Stimulated activated CD4-positive, alpha-beta T cell treated with anti-CD3 and anti-CD28 coated beads, Interleukin-4, amount 100 ng/mL, for 48 hours (primary cell): Measurements from ENCODE around the gene CTPS1.

Experiments
- DNase-seq, 2 donors: peaks; one replicate each; pipeline ENCODE4 v3.0.0-alpha.2; 2020; ENCODE audit warnings: low read depth in 2 of 2

Gene CTPS1

DNA sequence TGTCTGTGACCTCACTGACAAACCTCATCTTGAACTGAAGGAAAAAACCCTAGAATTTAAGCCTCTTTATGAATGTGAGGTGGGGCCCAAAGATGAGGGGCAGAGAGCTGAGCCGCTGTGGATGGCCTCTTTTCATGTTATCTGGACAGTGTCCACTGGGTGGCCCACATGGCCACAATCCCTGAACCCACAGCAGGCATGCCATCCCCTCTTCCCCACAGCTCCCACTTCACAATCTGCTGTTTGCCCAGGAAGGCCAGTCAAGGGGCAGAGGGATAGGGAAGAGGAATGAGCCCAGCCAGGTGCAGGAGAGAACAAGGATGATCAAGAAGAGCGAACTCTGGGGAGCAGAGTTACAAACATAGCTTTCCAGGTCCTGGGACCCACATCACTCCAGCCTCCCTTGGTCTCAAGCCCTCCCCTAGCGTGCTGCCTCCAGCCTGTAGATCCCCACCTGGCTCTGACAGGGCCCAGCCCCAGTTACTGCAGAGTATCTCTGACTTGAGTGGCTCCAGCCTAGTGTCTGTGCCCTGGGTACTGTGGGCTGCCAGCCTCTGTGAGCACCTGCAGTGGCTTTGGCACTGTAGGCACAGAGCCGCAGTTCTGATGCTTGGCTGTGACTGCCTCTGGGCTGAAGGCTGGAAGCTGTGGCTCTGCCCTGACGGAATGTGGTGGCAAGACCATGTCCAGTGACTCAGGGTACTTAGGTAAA, 43.9 kb downstream of the CTPS1 start:
- DNase-seq, result no peak

GRCh38 chr1:41024953-41025352, 45.5 kb downstream of the CTPS1 start:
- DNase-seq, result no peak

GRCh38 chr1:41025979-41026819, 46.7 kb downstream of the CTPS1 start:
- DNase-seq, result no peak

- DNase-seq, result no peak
Measured at GRCh38 chr1:41028034-41028642, 48.6 kb downstream of the CTPS1 start.

- DNase-seq, result no peak
Measured at GRCh38 chr1:41030872-41031616, 51.5 kb downstream of the CTPS1 start.

DNA sequence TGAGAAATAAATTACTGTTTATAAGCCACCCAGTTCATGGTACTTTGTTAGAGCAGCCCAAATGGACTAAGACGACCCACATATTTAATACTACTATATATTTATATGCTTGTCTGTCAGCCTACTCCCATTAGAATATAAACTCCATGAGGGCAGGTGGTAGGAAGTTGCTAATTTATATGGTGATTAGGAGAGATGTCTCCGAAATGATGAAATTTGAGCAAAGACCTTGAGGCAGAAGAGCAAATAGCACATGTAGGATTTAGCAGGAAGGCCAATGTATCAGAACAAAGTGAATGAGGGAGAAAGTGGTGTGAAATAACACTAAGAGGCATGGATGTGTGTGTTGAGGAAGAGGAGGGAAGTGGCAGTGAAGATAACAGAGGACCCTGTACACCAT, 52.7 kb downstream of the CTPS1 start:
- no peak for DNase-seq

- no peak for DNase-seq
Measured at GRCh38 chr1:41033272-41033671, 53.8 kb downstream of the CTPS1 start.

DNA sequence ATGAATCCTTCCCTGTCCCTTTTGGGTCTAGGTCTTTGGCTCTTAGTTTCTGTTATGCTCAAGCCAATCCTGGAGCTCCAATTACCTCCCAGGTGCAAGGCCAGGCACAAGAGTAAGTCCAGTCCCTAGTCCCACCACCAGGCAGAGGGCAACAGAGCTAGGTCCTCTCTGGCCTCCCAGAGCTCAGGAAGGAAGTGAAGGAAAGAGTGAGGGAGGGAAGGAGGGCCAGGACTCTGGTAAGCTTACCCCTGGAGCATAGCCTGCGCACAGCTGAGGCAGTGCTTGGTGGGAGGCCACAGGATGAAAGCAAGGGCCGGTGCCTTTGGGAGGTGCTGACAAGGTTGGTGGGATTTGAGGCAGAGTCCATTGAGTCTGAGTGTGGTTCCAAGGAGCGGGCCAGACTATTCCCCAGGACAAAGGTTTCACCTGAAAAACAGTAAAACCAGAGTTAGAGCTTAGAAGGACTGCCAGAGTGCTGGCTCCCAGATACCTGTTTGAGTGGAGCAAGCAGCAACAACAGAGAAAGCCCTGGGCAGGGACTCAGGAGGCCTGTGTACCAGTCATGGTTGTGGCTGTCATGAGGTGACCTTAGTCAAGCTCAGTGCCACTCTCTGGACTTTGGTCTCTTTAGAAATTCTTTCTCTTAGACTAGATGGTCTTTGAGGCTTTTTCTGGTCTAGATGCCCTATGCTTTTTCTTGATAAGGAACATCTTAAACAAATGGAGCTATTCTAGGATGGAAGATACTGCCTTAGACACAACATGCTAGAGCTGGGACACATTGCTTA, 57.8 kb downstream of the CTPS1 start:
- no peak for DNase-seq

GRCh38 chr1:41038110-41038509, 58.6 kb downstream of the CTPS1 start:
- no peak for DNase-seq

DNA sequence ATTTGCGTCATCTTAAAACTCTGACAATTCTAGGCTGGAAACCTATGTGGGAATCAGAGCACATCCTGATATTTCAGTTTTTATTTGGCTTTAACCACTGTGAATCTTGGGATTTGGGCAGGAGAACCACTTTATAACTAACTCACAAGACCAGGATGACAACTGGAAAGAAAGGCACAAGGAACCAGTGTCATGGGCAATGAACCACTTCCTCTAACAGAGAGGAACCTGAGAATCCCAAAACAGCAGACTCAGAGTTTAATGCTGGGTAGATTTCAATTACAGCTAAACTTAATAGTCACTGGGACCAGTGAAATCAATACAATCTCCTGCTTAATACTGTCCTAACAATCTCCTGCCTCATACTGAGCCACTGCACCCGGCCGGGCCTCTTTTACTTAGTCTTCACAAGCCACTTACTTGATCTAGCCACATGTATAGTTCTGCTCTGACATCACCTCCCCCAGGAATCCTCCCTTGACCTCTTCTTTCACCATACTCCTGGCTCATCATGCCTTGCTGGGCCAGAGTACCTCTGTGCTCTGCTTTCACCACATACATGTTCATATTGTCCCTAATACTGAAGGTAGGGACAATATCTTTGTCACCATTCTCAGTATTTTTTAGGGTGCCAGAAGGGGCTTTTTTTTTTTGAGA, 62.2 kb downstream of the CTPS1 start:
- no peak for DNase-seq

DNA sequence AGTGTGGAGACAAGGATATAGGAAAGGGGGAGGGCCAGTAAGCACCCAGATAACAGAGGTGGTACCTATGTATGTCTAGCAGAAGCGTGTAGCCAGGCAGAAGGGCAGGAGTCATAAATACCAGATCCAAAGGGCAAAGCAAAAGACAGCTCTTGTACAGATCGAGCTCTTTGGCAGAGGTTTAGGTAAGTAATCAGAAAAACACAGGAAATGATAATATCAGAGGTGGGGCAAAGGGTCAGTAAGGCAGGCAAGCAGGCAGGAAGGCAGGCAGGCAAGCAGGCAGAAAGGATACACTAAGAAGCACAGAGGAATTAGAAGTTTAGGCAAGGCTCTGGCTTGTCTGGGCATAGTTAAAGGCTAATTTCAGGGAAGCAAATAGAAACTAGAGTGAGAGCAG, 64.7 kb downstream of the CTPS1 start:
- DNase-seq, result no peak

DNA sequence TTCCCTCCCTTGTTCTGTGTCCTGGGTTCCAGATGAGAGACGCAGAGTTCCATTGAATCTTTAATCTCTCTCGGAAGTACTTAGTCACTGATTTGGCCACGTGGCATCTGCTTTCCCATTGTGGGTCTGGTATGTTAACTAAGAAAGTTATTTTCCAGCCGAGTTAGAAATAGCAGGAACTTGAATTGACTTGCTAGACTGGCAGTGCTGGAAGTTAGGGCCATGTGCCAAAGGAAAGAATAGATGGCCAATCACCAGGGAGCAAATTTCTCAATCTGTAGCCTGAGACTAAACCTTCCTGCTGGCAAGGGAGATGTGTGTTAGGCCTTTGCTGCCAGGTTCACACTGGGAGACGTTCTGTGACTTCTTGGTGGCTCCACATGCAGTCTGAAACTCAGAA, 66.2 kb downstream of the CTPS1 start:
- DNase-seq, result no peak

- DNase-seq, result no peak
Measured at GRCh38 chr1:41046347-41046775, 66.9 kb downstream of the CTPS1 start.

DNA sequence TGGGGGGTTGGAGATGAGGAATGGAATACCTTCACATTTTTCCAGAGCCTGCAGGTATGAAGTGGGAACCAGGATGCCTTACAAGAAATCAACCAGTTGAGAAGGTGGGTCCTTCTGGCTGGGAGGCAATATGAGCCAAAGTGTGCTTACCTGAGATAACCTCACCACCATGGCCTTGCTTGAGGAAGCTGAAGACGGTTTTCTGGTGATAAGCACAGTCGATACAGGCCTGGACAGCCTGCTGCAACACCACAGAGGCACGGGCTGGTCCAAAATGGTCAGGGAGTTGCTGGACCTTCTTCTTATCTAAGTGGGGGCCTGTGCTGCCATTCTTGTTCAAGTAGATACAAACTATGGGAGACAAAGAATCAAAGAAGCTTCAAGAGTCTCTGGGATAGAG, 69.0 kb downstream of the CTPS1 start:
- no peak for DNase-seq

DNA sequence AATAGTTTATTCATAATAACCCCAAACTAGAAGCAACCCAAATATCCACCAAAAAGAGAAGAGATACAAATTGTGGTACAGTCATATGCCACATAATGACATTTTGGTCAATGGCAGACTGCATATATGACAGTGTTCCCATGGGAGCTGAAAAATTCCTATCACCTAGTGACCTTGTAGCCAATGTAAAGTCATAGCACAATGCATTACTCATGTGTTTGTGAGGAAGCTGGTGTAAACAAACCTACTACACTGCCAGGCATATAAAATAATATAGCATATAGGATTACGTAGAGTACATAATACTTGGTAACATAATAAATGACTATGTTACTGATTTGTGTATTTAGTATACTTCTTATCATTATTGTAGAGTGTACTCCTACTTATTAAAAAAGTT, 71.5 kb downstream of the CTPS1 start:
- no peak for DNase-seq

DNA sequence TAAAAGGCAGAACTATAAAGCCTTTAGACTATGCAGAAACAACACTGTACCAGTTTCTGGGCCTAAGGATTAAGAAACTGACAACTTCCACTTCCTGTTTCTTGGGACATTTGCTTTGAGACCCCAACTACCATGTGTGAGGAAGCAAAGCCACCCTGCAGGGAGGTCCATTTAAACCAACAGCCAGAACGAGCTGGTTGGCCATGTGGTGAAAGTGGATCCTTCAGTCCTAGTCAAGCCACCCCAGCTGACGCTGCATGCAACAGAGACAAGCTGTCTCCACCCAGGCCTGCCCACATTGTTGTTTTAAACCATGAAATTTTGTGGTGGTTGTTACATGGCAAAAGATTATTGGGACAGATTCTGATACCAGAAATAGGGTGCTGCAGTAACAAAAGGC, 73.8 kb downstream of the CTPS1 start:
- DNase-seq, result no peak

- no peak for DNase-seq
Measured at GRCh38 chr1:41056907-41057306, 77.4 kb downstream of the CTPS1 start.
